Fibroblast of skin of abdomen (primary cell): ENCODE results near the gene TMED8.
"Not testable (repeated sequence)": the region's sequence is repeated elsewhere in the genome, so short reads cannot be mapped to it uniquely, and the experiment has no call there.

Source experiments
- DNase-seq: peaks from one replicate; pipeline ENCODE4 v3.0.0-alpha.2; 2013

TMED8 gene

GRCh38 chr14:77364146-77364545, 12.7 kb downstream of the TMED8 start:
- no peak for DNase-seq

- no peak for DNase-seq
Observed at GRCh38 chr14:77359626-77360025, 17.3 kb downstream of the TMED8 start.

GRCh38 chr14:77356899-77357298, 20.0 kb downstream of the TMED8 start:
- no peak for DNase-seq

- DNase-seq = no peak
Observed at GRCh38 chr14:77355811-77356210, 21.1 kb downstream of the TMED8 start.

- no peak for DNase-seq
Observed at GRCh38 chr14:77353469-77354141, 23.3 kb downstream of the TMED8 start.

GRCh38 chr14:77347751-77348150, 29.1 kb downstream of the TMED8 start:
- DNase-seq = no peak

- DNase-seq = no peak
Observed at GRCh38 chr14:77346495-77346894, 30.4 kb downstream of the TMED8 start.

GRCh38 chr14:77344377-77344996, 32.4 kb downstream of the TMED8 start:
- no peak for DNase-seq

- DNase-seq = no peak
Observed at GRCh38 chr14:77343662-77344061, 33.2 kb downstream of the TMED8 start.

- no peak for DNase-seq
Observed at GRCh38 chr14:77342726-77343397, 34.0 kb downstream of the TMED8 start.

- no peak for DNase-seq
Observed at GRCh38 chr14:77340389-77340788, 36.5 kb downstream of the TMED8 start.

- DNase-seq = peak; percentile 48
Observed at GRCh38 chr14:77339407-77339806, 37.5 kb downstream of the TMED8 start.

- DNase-seq = no peak
Observed at GRCh38 chr14:77338302-77338701, 38.6 kb downstream of the TMED8 start.

GRCh38 chr14:77337880-77338279, 39.0 kb downstream of the TMED8 start:
- DNase-seq = no peak

- DNase-seq = not testable (repeated sequence)
Observed at GRCh38 chr14:77337255-77337654, 39.6 kb downstream of the TMED8 start.

GRCh38 chr14:77335576-77335975, 41.3 kb downstream of the TMED8 start:
- no peak for DNase-seq

GRCh38 chr14:77329872-77330271, 47.0 kb downstream of the TMED8 start:
- DNase-seq = no peak

- DNase-seq = no peak
Observed at GRCh38 chr14:77327111-77327510, 49.8 kb downstream of the TMED8 start.

- DNase-seq = no peak
Observed at GRCh38 chr14:77325746-77326094, 51.2 kb downstream of the TMED8 start.

GRCh38 chr14:77324816-77325745, 51.8 kb downstream of the TMED8 start:
- DNase-seq = no peak

- no peak for DNase-seq
Observed at GRCh38 chr14:77324289-77324688, 52.6 kb downstream of the TMED8 start.

- DNase-seq = no peak
Observed at GRCh38 chr14:77323571-77323970, 53.3 kb downstream of the TMED8 start.

GRCh38 chr14:77322951-77323350, 53.9 kb downstream of the TMED8 start:
- no peak for DNase-seq
